Fibroblast of lung (primary cell): ENCODE data around the gene DNER.

Experiments used
- CTCF ChIP-seq, 2 donors: IDR thresholded peaks in 1 of 2; conservative IDR thresholded peaks in 1 of 2; 1 replicate in 1 of 2; 2 replicates in 1 of 2; pipeline ENCODE4 v1.5.1; 2011 to 2012; ENCODE audit warnings: low read length in 2 of 2, control low read depth in 1 of 2, inconsistent platforms in 1 of 2, low read depth in 1 of 2, mild to moderate bottlenecking in 1 of 2
- EZH2 ChIP-seq: IDR thresholded peaks from 2 replicates; pipeline ENCODE4 v1.5.1; 2012; ENCODE audit warnings: low read length, control low read depth, mild to moderate bottlenecking; ENCODE audit errors: missing control alignments

GRCh38 chr2:229372207-229372606 is 342.1 kb downstream of the DNER start:
- TF ChIP-seq CTCF (conservative IDR thresholded peaks at IDR 0.05 in 1 of 2, IDR thresholded peaks at IDR 0.05 in 1 of 2; ENCODE audit: low read depth in 1 of 2, low read length in 2 of 2) = no peak
- no peak for TF ChIP-seq EZH2
